NB4 (cell line): ENCODE results near the gene RERE.

Source experiments
- DNase-seq: peaks from one replicate; pipeline ENCODE4 v3.0.0; 2010; ENCODE audit warnings: low read depth
- H3K4me3 ChIP-seq: one replicate; pipeline ENCODE4 v1.5.1; 2011; ENCODE audit warnings: mild to moderate bottlenecking, low read depth, low read length, moderate library complexity
- MYC ChIP-seq: IDR thresholded peaks from 2 replicates; pipeline ENCODE4 v1.6.1; 2011; ENCODE audit warnings: low read depth, low read length
- POLR2A ChIP-seq: IDR thresholded peaks from 2 replicates; pipeline ENCODE4 v1.6.1; 2011; ENCODE audit warnings: mild to moderate bottlenecking; ENCODE audit not compliant: insufficient read length; ENCODE audit errors: extremely low read depth
- TF ChIP-seq, protein P1 (sequence below): IDR thresholded peaks from one replicate; pipeline ENCODE4 v1.5.1; 2012; ENCODE audit warnings: low read depth, low read length
- TF ChIP-seq, protein P2 (sequence below): IDR thresholded peaks from 2 replicates; pipeline ENCODE4 v1.6.1; 2011; ENCODE audit warnings: low read depth, low read length

Gene RERE

GRCh38 chr1:8317647-8318381 lies 499.6 kb downstream of the RERE start, which contains the start of gene SLC45A1:
TSS of gene SLC45A1 (plus strand) at chr1:8318114. CDS start at chr1:8324330, 6,216 bp downstream.
- no peak within 1 kb of the TSS for H3K4me3 ChIP-seq
- TF ChIP-seq MYC (no peak), POLR2A (no peak)
- TF ChIP-seq, protein P1, sequence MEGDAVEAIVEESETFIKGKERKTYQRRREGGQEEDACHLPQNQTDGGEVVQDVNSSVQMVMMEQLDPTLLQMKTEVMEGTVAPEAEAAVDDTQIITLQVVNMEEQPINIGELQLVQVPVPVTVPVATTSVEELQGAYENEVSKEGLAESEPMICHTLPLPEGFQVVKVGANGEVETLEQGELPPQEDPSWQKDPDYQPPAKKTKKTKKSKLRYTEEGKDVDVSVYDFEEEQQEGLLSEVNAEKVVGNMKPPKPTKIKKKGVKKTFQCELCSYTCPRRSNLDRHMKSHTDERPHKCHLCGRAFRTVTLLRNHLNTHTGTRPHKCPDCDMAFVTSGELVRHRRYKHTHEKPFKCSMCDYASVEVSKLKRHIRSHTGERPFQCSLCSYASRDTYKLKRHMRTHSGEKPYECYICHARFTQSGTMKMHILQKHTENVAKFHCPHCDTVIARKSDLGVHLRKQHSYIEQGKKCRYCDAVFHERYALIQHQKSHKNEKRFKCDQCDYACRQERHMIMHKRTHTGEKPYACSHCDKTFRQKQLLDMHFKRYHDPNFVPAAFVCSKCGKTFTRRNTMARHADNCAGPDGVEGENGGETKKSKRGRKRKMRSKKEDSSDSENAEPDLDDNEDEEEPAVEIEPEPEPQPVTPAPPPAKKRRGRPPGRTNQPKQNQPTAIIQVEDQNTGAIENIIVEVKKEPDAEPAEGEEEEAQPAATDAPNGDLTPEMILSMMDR = no peak
- TF ChIP-seq, protein P2, sequence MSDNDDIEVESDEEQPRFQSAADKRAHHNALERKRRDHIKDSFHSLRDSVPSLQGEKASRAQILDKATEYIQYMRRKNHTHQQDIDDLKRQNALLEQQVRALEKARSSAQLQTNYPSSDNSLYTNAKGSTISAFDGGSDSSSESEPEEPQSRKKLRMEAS = no peak
- DNase-seq = peak; percentile 50

DNA sequence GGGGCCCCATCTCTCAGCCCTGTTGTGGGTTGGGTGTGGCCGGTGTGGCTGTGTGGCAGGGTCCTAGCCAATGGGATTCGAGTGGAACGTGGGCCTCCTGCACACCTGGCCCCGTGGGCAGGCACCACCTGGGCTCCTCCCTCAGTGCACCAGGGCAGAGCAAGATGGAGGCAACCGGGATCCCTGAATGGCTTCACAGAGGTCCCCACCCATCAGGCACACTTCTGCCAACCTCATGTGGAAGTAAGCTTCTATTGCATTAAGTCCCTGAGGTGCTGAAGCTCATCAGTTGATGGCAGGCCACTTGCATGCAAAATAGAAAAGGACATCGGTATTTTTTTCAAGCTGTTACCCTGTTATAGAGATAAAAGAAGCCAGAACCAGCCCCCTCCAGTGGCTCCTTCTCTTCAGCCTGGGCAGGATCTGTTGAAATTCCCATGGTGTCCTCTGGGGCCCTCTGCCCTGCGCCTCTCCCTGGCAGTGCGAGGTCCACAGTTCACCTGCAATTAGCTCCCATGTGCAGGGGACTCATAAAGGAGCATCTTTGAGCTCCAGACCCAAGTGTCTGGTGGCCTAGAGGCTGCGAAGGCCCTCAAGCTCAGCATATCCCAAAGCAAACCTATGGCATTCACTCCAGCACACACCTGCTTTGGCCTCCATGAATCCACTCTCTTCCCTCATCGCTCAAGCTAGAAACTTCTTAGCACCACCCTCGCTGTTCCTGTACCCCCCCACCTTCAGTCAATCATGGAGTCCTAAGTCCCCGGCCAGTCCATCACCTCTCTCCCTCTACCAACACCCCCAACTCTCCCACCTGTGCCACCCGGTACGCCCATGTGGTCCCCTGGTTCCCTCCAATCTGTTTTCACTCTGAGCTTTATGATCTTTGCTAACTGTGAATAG lies 501.6 kb downstream of the RERE start:
- DNase-seq = peak; percentile 14
- H3K4me3 ChIP-seq = no peak overlapping the region
- TF ChIP-seq POLR2A (no peak), MYC (no peak)
- TF ChIP-seq, protein P2 = no peak
- TF ChIP-seq, protein P1 = no peak

GRCh38 chr1:8314346-8315280 lies 502.8 kb downstream of the RERE start:
- H3K4me3 ChIP-seq = no peak overlapping the region
- DNase-seq = peak; percentile 46
- TF ChIP-seq POLR2A = no peak
- TF ChIP-seq, protein P1 = peak; percentile 64

DNA sequence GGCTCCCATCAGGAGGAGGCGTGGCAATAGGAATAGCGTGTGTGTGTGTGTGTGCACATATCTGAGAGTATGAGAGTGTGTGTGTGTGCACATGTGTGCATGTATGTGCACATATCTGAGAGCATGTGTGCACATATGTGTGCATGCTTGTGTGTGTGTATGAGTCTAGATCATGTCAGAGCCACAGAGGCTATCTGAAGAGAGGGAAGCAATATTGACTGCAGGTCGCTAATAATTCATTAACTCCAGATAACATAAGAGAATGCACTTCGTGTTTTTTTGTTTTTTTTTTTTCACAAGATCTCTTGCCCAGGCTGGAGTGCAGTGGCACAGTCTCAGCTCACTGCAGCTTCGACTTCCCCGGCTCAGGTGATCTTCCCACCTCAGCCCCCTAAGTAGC lies 504.2 kb downstream of the RERE start:
- H3K4me3 ChIP-seq = no peak overlapping the region
- no peak for DNase-seq
- TF ChIP-seq POLR2A = no peak

- TF ChIP-seq, protein P1 = no peak
- TF ChIP-seq POLR2A (no peak), MYC (no peak)
- TF ChIP-seq, protein P2 = no peak
- no peak for DNase-seq
- no peak overlapping the region for H3K4me3 ChIP-seq
These were observed 504.9 kb downstream of the RERE start for GRCh38 chr1:8312235-8313218.
